ENCODE data around the gene TMSB4X. TPM values are rescaled to one million over a fixed set of nuclear protein-coding genes. Genes with fewer than 3 reads are reported as not detected.

The TMSB4X gene
- total and polyA plus RNA-seq, 2 donors (not counting 3 experiments of a cell fraction or from before 2014, with no cell fraction given) = 4,136 to 6,858 TPM

- H3K79me2 ChIP-seq (ENCODE audit: control insufficient read depth, insufficient read depth, low read length) = no peaks in the 10 kb centered on the region
- ChIA-PET POLR2A (no interaction called here), CTCF (interaction anchor here (1.3 kb wide), 2 partner anchors 13 to 474 kb away, joined by 3 read pairs; no protein-coding TSS in a partner anchor)
- H3K9me3 ChIP-seq (replicated peaks; ENCODE audit: control insufficient read depth, insufficient read depth, low read length) = no peaks in the 10 kb centered on the region
- no peak for TF ChIP-seq MAX (IDR thresholded peaks at IDR 0.05; ENCODE audit: insufficient read depth, insufficient read length)
- no peak for TF ChIP-seq MYC (IDR thresholded peaks at IDR 0.05; ENCODE audit: low read depth, low read length)
- TF ChIP-seq EZH2 (IDR thresholded peaks at IDR 0.05; ENCODE audit: borderline replicate concordance, low read depth, low read length, severe bottlenecking) = no peak
- no peak for TF ChIP-seq POLR2A (IDR thresholded peaks at IDR 0.05; ENCODE audit: low read depth, low read length)
- TF ChIP-seq JUN (IDR thresholded peaks at IDR 0.05; ENCODE audit: borderline replicate concordance, insufficient read depth, insufficient read length, low read depth) = no peak
- TF ChIP-seq POLR2AphosphoS5 (IDR thresholded peaks at IDR 0.05; ENCODE audit: insufficient read depth, low read depth, low read length) = no peak
- no peak for TF ChIP-seq FOS (IDR thresholded peaks at IDR 0.05; ENCODE audit: borderline replicate concordance, insufficient read depth, low read length)
- TF ChIP-seq GATA2 (IDR thresholded peaks at IDR 0.05; ENCODE audit: insufficient read depth, insufficient read length, low read depth, low read length) = no peak
- TF ChIP-seq CTCF (IDR thresholded peaks at IDR 0.05; ENCODE audit: extremely low read depth in 1 of 2, insufficient read depth in 1 of 2, low read depth in 1 of 2, low read length in 2 of 2) = no peak
- H3K4me2 ChIP-seq (ENCODE audit: insufficient read depth, low read length) = no peak overlapping the region
- no peak overlapping the region for H2AFZ ChIP-seq (ENCODE audit: low read depth, low read length)
- no peak overlapping the region for H3K27ac ChIP-seq (ENCODE audit: insufficient read depth, low read depth, low read length)
- no peaks in the 10 kb centered on the region for H3K9me1 ChIP-seq (replicated peaks; ENCODE audit: control insufficient read depth, extremely low read depth, insufficient read depth, low read length)
- no peak overlapping the region for H3K9ac ChIP-seq (replicated peaks; ENCODE audit: extremely low read depth, insufficient read depth, low read length)
- no TSS peak for BruUV-seq (replicated peaks)
- H3K4me1 ChIP-seq (ENCODE audit: control insufficient read depth, extremely low read depth, insufficient read depth, low read length) = peaks cover 3% of the 10 kb centered on the region
- H3K27me3 ChIP-seq (ENCODE audit: control insufficient read depth in 2 of 2, insufficient read depth in 2 of 2, low read length in 2 of 2) = no peaks in the 10 kb centered on the region
- dilution Hi-C loops (cut with MboI; ENCODE audit: extremely low pct_ligation_motif_present, low sequenced_read_pairs) = no loop called here
- no peaks in the 10 kb centered on the region for H4K20me1 ChIP-seq (replicated peaks; ENCODE audit: control insufficient read depth, extremely low read depth, insufficient read depth, low read length)
- FAIRE-seq = peak; percentile 24
- H3K4me3 ChIP-seq (replicated peaks in 1 of 3; ENCODE audit: insufficient read depth in 1 of 3, low read depth in 1 of 3, low read length in 3 of 3) = no peak overlapping the region
- no peaks in the 10 kb centered on the region for H3K36me3 ChIP-seq (ENCODE audit: control insufficient read depth in 2 of 2, extremely low read depth in 1 of 2, insufficient read depth in 2 of 2, low read length in 2 of 2)
- no peak for DNase-seq (ENCODE audit: low read depth, low spot score)
- intact Hi-C loops (cut with micrococcal nuclease) = no loop called here
Measured at GRCh38 chrX:13014111-13015096, 39.5 kb downstream of the TMSB4X start.

Data from endothelial cell of umbilical vein (primary cell).